ENCODE data around the gene PKN2. TPM values are rescaled to one million over a fixed set of nuclear protein-coding genes. Genes with fewer than 3 reads are reported as not detected.

PKN2 gene
- total RNA-seq, 1 experiment from 2014 or later: 74.1 TPM

GRCh38 chr1:88876573-88877365 is 192.7 kb downstream of the PKN2 start:
- DNase-seq (ENCODE audit: low read depth, low spot score): no peak
- no peaks in the 10 kb centered on the region for H3K9me3 ChIP-seq (ENCODE audit: control insufficient read depth, insufficient read depth, low read depth, low read length)
- intact Hi-C loops (cut with micrococcal nuclease; ENCODE audit: unreplicated experiment): loop anchor here (5.0 to 10.0 kb wide), 3 partner anchors 72 to 269 kb away; no protein-coding TSS in a partner anchor
- H3K36me3 ChIP-seq (ENCODE audit: control insufficient read depth, insufficient read depth, low read length): peaks cover 5% of the 10 kb centered on the region; the same call in 1 of the 2 replicates
- H3K27me3 ChIP-seq (ENCODE audit: control insufficient read depth, insufficient read depth, low read length): no peaks in the 10 kb centered on the region
- no peak overlapping the region for H3K27ac ChIP-seq (ENCODE audit: low read length)
- ATAC-seq: no peak
- BruUV-seq (replicated peaks): no TSS peak
- TF ChIP-seq TCF7L2 (IDR thresholded peaks at IDR 0.05; ENCODE audit: low read depth, low read length) (no peak), POLR2AphosphoS5 (IDR thresholded peaks at IDR 0.05; ENCODE audit: low read depth, low read length) (no peak), SIN3A (IDR thresholded peaks at IDR 0.05; ENCODE audit: borderline replicate concordance, insufficient read depth, low read depth, low read length) (no peak), REST (IDR thresholded peaks at IDR 0.05; ENCODE audit: insufficient read depth in 1 of 2, low read depth in 2 of 2, low read length in 1 of 2) (no peak)
- TF ChIP-seq, protein P1, sequence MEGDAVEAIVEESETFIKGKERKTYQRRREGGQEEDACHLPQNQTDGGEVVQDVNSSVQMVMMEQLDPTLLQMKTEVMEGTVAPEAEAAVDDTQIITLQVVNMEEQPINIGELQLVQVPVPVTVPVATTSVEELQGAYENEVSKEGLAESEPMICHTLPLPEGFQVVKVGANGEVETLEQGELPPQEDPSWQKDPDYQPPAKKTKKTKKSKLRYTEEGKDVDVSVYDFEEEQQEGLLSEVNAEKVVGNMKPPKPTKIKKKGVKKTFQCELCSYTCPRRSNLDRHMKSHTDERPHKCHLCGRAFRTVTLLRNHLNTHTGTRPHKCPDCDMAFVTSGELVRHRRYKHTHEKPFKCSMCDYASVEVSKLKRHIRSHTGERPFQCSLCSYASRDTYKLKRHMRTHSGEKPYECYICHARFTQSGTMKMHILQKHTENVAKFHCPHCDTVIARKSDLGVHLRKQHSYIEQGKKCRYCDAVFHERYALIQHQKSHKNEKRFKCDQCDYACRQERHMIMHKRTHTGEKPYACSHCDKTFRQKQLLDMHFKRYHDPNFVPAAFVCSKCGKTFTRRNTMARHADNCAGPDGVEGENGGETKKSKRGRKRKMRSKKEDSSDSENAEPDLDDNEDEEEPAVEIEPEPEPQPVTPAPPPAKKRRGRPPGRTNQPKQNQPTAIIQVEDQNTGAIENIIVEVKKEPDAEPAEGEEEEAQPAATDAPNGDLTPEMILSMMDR (IDR thresholded peaks at IDR 0.05): no peak
- H3K4me1 ChIP-seq (ENCODE audit: control insufficient read depth, insufficient read depth, low read length): no peaks in the 10 kb centered on the region
- in situ Hi-C loops (cut with HindIII; ENCODE audit: low pct_unique_long_range_greater_than_20kb, low sequenced_read_pairs): no loop called here
- no peak overlapping the region for H3K4me3 ChIP-seq (ENCODE audit: low read depth in 2 of 2, low read length in 2 of 2)
- CTCF ChIA-PET: interaction anchor here (0.6 to 0.8 kb wide), 2 partner anchors 17 to 145 kb away, joined by 3 read pairs; no protein-coding TSS in a partner anchor
- POLR2A ChIA-PET: no interaction called here

DNA sequence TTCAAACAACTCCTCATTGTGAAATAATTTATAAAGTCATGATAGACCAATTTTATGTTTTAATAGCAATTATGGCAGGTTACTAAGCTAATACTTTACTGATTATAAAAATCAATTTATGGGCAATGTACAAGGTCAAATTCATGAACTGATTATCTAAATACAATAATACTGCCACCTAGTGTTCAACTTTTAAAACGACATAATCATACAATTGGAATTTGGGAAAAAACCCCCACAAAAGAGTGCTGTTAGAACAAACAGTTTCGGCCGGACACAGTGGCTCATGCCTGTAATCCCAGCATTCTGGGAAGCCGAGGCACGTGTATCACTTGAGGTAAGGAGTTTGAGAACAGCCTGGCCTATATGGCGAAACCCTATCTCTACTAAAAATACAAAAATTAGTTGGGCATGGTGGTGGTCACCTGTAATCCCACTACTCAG is 193.3 kb downstream of the PKN2 start:
- H3K4me1 ChIP-seq (ENCODE audit: control insufficient read depth, insufficient read depth, low read length): no peaks in the 10 kb centered on the region
- H3K4me3 ChIP-seq (ENCODE audit: low read depth in 2 of 2, low read length in 2 of 2): no peak overlapping the region
- POLR2A ChIA-PET: no interaction called here
- H3K9me3 ChIP-seq (ENCODE audit: control insufficient read depth, insufficient read depth, low read depth, low read length): no peaks in the 10 kb centered on the region
- peaks cover 6% of the 10 kb centered on the region for H3K36me3 ChIP-seq (ENCODE audit: control insufficient read depth, insufficient read depth, low read length)
- no peak overlapping the region for H3K27ac ChIP-seq (ENCODE audit: low read length)
- CTCF ChIA-PET: interaction anchor here (0.6 kb wide), 1 partner anchor 146 kb away, joined by 3 read pairs; no protein-coding TSS in a partner anchor
- peak; percentile 42 for ATAC-seq
- no peak for DNase-seq (ENCODE audit: low read depth, low spot score)
- intact Hi-C loops (cut with micrococcal nuclease; ENCODE audit: unreplicated experiment): loop anchor here (5.0 to 10.0 kb wide), 3 partner anchors 73 to 270 kb away; no protein-coding TSS in a partner anchor
- in situ Hi-C loops (cut with HindIII; ENCODE audit: low pct_unique_long_range_greater_than_20kb, low sequenced_read_pairs): no loop called here
- no TSS peak for BruUV-seq (replicated peaks)
- TF ChIP-seq, protein P1 (IDR thresholded peaks at IDR 0.05): peak; percentile 77
- TF ChIP-seq POLR2AphosphoS5 (IDR thresholded peaks at IDR 0.05; ENCODE audit: low read depth, low read length): no peak
- H3K27me3 ChIP-seq (ENCODE audit: control insufficient read depth, insufficient read depth, low read length): no peaks in the 10 kb centered on the region
